ENCODE data around the gene ATXN1.
A peak's percentile ranks its signal among the peaks of the same experiment; 100 is the strongest.
"Not testable (repeated sequence)": the region's sequence is repeated elsewhere in the genome, so short reads cannot be mapped to it uniquely, and the experiment has no call there.

ATXN1 gene

GRCh38 chr6:16409531-16410441, 351.5 kb downstream of the ATXN1 start:
- DNase-seq (ENCODE audit: low spot score), result peak; percentile 83

GRCh38 chr6:16408766-16409165, 352.5 kb downstream of the ATXN1 start:
- no peak for DNase-seq (ENCODE audit: low spot score)

GRCh38 chr6:16406966-16407365, 354.3 kb downstream of the ATXN1 start:
- DNase-seq (ENCODE audit: low spot score), result no peak

- DNase-seq (ENCODE audit: low spot score), result not testable (repeated sequence)
Observed at GRCh38 chr6:16406538-16406937, 354.7 kb downstream of the ATXN1 start.

- DNase-seq (ENCODE audit: low spot score), result no peak
Observed at GRCh38 chr6:16405375-16405774, 355.9 kb downstream of the ATXN1 start.

GRCh38 chr6:16404456-16404855, 356.8 kb downstream of the ATXN1 start:
- no peak for DNase-seq (ENCODE audit: low spot score)

- DNase-seq (ENCODE audit: low spot score), result peak; percentile 22
Observed at GRCh38 chr6:16403831-16404230, 357.4 kb downstream of the ATXN1 start.

- peak; percentile 32 for DNase-seq (ENCODE audit: low spot score)
Observed at GRCh38 chr6:16402581-16402900, 358.7 kb downstream of the ATXN1 start.

- DNase-seq (ENCODE audit: low spot score), result no peak
Observed at GRCh38 chr6:16400248-16400760, 361.0 kb downstream of the ATXN1 start.

GRCh38 chr6:16399695-16400094, 361.6 kb downstream of the ATXN1 start:
- no peak for DNase-seq (ENCODE audit: low spot score)

- DNase-seq (ENCODE audit: low spot score), result no peak
Observed at GRCh38 chr6:16399158-16399557, 362.1 kb downstream of the ATXN1 start.

- peak; percentile 60 for DNase-seq (ENCODE audit: low spot score)
Observed at GRCh38 chr6:16398587-16398986, 362.7 kb downstream of the ATXN1 start.

GRCh38 chr6:16397623-16398022, 363.6 kb downstream of the ATXN1 start:
- DNase-seq (ENCODE audit: low spot score), result no peak

- no peak for DNase-seq (ENCODE audit: low spot score)
Observed at GRCh38 chr6:16396497-16397319, 364.6 kb downstream of the ATXN1 start.

GRCh38 chr6:16394632-16395031, 366.6 kb downstream of the ATXN1 start:
- no peak for DNase-seq (ENCODE audit: low spot score)

GRCh38 chr6:16393326-16393725, 367.9 kb downstream of the ATXN1 start:
- DNase-seq (ENCODE audit: low spot score), result no peak

GRCh38 chr6:16392010-16392409, 369.2 kb downstream of the ATXN1 start:
- no peak for DNase-seq (ENCODE audit: low spot score)

GRCh38 chr6:16391451-16391912, 369.8 kb downstream of the ATXN1 start:
- DNase-seq (ENCODE audit: low spot score), result peak; percentile 14

GRCh38 chr6:16390909-16391450, 370.3 kb downstream of the ATXN1 start:
- not testable (repeated sequence) for DNase-seq (ENCODE audit: low spot score)

- DNase-seq (ENCODE audit: low spot score), result no peak
Observed at GRCh38 chr6:16389642-16390041, 371.6 kb downstream of the ATXN1 start.

- no peak for DNase-seq (ENCODE audit: low spot score)
Observed at GRCh38 chr6:16388488-16388887, 372.8 kb downstream of the ATXN1 start.

- DNase-seq (ENCODE audit: low spot score), result no peak
Observed at GRCh38 chr6:16386057-16386456, 375.2 kb downstream of the ATXN1 start.
